Measurements from ENCODE around the gene BCS1L.
A peak's percentile ranks its signal among the peaks of the same experiment; 100 is the strongest.

Gene BCS1L, protein sequence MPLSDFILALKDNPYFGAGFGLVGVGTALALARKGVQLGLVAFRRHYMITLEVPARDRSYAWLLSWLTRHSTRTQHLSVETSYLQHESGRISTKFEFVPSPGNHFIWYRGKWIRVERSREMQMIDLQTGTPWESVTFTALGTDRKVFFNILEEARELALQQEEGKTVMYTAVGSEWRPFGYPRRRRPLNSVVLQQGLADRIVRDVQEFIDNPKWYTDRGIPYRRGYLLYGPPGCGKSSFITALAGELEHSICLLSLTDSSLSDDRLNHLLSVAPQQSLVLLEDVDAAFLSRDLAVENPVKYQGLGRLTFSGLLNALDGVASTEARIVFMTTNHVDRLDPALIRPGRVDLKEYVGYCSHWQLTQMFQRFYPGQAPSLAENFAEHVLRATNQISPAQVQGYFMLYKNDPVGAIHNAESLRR

DNA sequence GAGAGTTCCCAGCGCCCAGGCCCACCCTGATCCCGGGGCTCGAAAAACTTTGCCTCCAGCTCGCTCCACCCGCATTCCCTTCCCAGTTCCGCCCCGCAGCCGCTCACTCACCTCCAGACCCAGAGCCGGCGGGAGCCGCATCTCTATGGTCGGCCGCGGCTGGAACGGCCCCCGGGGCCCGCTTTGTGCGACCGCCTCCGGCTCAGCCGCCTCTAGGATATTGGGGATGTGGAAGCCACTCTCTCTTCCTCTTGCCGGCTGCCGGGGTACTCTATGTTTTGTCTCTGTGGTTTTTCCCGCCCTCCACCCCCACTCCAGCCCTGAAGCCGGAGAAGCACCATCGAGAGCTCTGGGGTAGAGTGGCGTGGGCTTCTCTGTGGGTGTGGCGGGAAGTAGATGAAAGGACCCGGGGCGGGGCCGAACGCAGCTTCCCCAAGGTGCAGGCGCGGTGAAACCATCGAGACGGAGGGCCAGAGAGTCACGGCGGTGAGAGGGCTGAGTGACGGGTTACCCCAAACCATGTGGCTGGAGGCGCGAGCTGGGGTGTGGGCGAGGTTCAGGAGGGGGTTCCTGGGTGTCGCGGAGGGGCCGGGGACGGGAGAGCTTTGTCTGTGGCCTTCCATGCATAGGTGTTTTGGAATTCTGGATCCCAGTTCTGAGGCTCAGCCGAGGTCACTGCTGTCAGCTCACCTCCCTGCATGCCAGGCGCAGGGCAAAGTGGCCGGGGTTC, at the start of gene BCS1L, which contains the start of gene ZNF142:
Gene BCS1L (plus strand): TSS at position 426 of the 730 bp plus-strand sequence. CDS start 1,305 bp downstream, outside the sequence.
Gene ZNF142 (minus strand): TSS at position 366 of the 730 bp plus-strand sequence. CDS start 3,194 bp downstream, outside the sequence.
- peak; percentile 92 to 93 for DNase-seq (ENCODE audit: low read depth in 2 of 2)

DNA sequence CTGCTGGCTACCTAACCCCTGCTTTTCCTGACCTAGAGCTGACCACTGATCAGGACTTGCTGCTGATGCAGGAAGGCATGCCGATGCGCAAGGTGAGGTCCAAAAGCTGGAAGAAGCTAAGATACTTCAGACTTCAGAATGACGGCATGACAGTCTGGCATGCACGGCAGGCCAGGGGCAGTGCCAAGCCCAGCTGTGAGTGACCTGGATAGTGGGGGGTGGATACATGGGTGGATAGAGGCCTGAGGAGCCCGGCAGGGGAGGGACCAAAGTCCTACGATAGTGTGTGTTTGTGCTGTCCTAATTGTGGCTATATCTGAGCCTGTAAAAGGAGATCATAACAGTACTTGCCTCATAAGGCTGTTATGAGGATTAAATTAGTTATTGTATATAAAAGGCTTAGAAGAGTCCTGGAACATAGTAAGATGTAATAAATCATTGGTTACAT, 43.6 kb upstream of the BCS1L start:
- no peak for DNase-seq (ENCODE audit: low read depth in 2 of 2)

DNA sequence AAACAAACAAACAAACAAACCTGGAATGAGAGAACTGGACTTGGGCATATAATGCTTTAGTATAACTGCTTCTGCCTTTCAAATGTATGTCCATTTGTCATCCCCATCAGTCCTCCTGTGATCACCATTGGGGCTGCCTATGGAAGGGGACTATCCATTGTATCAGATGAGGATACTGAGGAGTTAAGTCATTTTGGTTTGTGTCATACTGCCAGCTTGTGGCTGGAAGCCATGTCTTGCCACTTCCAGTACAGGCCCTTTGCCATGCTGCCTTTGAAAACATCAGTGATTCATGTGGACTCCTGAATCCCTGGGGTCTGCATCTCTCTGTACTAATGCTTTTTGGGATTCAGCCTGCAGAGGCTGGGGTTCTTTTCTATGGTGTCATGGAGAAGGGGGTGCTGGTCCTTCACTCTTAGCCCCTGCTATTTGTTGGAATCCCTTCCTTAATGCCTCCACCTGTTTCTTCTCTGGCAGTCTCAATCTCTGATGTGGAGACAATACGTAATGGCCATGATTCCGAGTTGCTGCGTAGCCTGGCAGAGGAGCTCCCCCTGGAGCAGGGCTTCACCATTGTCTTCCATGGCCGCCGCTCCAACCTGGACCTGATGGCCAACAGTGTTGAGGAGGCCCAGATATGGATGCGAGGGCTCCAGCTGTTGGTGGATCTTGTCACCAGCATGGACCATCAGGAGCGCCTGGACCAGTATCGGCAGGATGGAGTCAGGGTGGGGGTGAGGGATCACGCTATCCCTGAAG, 41.2 kb upstream of the BCS1L start:
- DNase-seq (ENCODE audit: low read depth in 2 of 2) = no peak

DNA sequence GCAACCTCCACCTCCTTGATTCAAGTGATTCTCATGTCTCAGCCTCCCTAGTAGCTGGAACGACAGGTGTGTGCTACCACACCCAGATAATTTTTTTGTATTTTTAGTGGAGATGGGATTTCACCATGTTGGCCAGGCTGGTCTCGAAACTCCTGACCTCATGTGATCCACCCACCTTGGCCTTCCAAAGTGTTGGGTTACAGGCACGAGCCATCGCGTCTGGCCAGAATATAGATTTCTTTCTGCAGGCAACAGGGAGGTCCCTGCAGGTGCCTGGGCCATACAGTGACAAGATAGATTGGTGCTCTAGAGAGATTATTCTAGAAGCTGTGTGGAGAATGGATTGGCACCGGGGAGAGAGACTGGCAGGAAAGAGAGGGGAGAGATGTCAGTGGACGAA, 38.5 kb upstream of the BCS1L start:
- no peak for DNase-seq (ENCODE audit: low read depth in 2 of 2)

DNA sequence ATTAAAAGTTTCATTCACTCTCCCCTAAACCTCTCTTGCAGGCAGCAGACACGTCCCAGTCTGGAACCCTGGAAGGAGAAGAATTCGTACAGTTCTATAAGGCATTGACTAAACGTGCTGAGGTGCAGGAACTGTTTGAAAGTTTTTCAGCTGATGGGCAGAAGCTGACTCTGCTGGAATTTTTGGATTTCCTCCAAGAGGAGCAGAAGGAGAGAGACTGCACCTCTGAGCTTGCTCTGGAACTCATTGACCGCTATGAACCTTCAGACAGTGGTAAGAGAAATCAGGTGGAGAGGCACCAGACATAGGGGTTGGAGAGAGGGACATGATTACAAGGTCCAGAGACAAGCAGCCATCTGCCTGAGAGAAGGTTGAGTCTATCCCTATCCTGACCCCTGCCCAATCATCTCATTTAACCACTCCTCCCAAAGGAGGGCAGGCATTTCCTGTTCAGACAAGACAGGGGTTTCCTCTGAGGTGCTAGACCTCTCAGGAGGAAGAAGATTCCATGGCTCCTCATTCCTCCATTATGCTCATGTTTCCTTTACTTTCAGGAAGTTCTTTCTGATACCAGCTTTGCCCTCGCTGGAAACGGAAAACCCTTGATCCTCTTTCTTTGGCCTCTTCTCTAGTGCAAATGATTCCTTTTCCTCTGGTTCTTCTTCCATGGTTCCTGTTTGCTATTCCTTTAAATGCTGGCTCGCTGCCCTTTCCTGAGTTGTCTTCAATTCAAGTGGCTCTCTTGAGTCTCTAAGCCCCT, 36.7 kb upstream of the BCS1L start:
- no peak for DNase-seq (ENCODE audit: low read depth in 2 of 2)

DNA sequence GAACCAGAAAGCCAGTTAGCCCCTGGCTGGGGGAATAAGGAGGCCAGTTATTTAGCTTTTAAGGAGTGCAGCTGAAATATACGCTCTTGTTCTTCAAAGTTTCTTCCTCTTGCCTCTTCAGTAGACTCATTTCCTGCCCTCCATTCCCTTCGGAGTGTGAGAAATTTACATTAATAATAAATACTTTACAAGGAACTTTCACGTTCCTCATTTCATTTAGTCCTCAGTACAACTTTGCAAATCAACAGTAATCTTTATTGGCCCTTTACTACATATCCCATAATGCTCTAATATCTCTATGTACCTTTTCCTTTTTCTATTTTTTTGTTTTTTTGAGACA, 36.1 kb upstream of the BCS1L start:
- DNase-seq (ENCODE audit: low read depth in 2 of 2) = no peak

DNA sequence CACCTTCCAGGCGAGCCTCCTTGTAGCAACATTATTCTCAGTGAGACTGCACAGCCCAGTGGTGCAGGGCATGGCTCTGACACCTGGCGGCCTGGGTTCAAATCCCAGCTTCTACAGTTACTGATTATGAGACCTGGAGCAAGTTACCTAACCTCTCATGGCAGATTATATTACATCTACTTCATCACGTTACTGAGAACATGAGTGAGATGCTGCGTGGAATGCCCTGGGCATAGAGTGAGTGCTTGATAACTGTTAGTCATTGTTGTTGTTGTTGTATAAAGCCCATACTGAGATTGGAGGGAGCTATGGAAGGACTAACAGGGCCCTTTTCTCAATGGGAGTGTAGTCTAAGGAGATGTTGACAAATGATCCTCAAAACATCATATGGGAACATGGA, 33.1 kb upstream of the BCS1L start:
- DNase-seq (ENCODE audit: low read depth in 2 of 2) = no peak

DNA sequence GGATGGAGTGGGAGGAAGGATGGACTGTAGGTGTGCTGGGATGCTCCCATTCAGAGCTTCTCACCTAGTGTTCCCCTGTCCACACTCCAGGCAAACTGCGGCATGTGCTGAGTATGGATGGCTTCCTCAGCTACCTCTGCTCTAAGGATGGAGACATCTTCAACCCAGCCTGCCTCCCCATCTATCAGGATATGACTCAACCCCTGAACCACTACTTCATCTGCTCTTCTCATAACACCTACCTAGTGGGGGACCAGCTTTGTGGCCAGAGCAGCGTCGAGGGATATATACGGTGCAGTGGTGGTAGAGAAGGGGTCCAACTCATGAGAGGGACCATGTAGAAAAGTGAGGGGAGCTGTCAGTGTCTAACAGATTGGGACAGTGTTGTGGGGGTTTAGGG, 31.5 kb upstream of the BCS1L start:
- no peak for DNase-seq (ENCODE audit: low read depth in 2 of 2)

DNA sequence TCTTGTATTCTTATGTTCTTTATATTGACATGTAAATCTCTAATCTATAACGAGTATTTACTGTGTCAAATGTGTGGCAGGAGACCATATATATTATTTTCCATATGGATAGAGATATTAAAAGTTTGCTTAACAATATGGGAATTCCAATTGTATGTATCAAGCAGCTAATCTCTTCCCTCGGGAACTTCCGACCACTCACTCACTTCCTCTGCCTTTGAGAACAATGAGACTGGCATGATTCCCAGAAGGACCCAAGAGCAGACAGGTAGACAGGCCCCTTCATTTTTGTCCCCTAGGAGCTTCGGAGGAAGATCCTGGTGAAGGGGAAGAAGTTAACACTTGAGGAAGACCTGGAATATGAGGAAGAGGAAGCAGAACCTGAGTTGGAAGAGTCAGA, 27.6 kb upstream of the BCS1L start:
- DNase-seq (ENCODE audit: low read depth in 2 of 2) = no peak

DNA sequence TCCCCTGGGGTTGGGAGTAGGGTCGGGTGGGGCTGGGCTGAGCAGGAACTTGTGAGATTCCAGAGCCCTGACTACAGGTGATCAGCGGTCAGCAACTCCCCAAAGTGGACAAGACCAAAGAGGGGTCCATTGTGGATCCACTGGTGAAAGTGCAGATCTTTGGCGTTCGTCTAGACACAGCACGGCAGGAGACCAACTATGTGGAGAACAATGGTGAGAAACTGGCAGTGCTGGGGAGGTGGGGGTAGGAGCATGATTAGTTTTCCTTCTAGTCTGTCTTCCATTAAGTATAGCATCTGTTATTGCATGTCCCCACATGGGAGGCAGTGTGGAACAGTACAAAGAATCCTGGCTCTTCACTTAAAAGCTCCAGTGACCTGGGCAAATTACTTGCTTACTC, 23.8 kb upstream of the BCS1L start:
- DNase-seq (ENCODE audit: low read depth in 2 of 2) = no peak

DNA sequence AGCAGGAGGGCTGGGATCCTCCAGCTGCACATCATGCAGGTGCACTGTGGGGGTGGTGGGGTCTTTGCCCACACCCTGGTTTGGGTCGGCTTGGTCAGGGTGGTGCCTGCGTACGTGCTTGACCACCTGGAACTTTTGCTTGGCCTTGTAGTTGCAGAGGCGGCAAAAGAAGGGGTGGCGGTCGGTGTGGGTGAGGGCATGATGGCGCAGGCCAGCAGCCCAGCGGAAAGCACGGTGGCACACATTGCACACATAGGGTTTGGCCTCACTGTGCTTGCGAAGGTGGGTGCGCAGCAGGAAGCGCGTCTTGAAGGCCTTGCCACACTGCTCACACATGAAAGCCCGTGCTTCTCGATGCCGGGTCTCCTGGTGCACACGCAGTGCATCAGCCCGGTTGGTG, 21.1 kb upstream of the BCS1L start:
- no peak for DNase-seq (ENCODE audit: low read depth in 2 of 2)

DNA sequence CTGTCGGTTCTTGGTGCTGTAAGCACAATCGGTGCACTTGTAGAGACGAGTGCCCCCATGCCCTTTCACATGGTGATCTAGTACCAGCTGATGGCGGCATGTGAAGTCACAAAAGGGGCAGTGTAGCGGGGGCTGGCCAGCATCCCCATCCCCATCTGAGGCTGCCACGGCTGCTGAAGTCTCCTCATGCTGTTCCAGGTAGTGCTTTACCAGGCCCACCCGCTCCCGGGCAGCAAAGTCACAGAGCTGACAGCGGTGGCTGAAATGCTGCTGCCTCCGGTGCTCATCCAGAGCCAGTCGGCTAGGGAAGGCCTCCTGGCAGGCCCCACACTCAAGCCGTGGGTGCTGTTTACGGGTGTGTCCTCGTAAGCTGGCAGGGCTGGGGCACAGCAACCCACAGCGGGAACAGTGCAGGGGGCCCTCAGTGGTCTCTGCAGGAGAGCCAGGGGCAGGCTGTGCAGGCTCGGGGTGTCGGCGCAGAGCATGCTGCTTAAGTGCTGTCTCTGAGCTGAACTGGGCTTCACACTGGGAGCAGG, 17.3 kb upstream of the BCS1L start:
- DNase-seq (ENCODE audit: low read depth in 2 of 2) = no peak

DNA sequence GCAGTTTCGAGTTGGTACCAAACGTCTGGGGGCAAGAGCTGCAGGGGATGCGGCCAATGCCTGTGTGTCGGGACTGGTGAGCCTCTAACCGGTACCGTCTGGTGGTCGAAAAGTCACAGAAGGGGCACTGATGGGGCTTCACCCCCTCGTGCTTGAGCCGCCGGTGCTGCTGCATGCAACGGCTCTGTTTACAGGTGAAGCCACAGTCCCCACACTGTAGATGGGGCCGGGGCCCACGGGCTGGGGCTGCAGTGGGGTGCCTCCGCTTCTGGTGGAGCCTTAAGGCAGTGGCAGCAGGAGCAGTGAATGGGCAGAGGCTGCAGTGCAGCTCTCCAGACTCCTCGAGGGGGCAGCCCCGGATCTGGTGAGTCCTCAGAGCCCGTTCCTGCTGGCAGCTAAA, 16.7 kb upstream of the BCS1L start:
- no peak for DNase-seq (ENCODE audit: low read depth in 2 of 2)

DNA sequence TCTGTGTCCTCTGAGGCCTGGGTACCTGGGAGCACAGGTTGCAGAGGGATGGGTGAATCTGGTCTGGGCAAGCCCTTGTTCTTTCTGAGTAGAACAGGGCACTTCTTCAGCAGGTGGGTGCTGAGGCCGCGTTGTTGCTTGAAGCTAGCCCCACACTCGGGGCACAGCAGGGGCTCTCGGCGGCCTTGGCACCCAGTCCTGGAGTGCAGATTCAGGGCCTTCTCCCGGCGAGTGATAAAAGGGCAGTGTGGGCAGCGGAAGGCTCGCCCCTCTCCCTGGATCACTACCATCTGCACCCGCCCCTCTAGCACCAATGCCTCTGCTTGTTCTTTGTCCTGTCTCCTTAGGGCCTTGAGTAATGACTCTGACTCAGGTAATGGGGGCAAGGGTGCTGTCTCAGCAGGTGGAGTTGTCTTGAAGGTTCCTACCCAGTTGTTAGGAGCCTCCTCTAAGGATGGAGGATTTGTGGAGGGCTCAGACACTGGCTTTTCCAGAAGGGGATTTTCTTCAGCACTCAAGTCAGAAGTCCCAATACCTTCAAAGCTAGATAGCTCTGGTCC, 15.7 kb upstream of the BCS1L start:
- no peak for DNase-seq (ENCODE audit: low read depth in 2 of 2)

DNA sequence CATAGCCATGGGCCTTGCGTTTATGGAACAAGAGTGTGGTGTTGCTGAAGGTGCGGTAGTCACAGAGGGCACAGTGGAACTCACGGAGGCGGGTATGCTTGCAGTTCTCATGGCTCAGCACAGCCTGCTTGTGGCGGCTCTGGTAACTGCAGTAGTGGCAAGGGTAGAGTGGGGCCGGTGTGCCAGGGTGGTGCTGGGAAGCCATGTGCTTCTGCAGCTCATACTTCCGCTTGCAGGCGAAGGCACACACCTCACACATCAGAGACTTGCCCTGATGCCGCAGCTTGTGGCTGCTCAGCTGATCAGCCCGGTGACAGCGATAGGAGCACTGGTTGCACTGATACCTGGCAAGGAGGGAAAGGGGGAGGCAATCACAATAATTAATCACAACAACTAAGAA, 14.8 kb upstream of the BCS1L start:
- DNase-seq (ENCODE audit: low read depth in 2 of 2) = no peak

DNA sequence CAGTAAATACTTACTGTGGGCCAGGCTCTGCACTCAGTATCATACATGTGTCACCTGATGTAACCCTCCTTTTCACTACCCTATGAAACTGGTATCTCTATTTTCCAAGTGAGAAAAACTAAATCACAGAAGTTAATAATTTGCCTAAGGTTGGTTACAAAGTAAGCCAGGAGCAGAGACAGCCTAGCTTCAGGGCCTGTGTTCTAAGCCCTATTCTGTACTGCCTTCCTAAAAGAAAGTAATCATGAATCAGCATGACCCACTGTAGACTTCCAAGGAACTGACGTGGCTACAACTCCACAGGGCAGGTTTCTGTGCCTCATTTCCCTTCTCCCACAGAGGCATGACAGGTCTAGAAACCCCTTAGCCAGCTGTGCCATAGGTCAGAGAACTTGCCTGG, 14.4 kb upstream of the BCS1L start:
- no peak for DNase-seq (ENCODE audit: low read depth in 2 of 2)

DNA sequence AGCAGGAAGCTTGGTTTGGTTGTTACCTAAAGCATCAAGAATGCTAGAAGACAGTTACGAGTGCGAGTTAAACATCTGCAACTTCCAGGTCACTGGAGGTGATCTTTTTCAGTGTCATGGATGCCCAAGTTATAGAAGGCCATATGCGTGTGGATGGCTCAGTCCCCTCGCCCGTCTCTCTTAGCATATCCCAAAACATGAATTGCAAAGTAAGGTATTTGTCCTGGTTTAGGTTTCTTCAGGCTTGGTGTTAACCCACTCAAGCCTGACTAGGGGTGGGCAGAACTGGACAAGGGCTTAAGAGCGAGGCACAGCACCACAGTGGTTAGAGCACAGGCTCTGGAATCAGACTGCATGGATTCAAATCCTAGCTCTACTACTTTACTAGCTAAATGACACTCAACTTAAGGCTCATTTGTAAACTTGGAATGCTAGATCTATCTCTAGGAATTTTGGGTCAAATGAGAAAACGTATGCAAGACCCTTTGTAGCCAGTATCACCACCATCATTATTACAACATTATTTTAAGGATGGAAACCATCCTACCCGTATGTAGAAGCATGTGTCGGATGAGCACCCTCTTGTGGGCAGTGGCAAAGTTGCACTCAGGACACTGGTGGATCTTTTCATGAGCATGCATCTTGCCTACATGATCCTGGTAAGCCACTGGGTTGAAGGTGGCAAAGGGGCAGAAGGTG, 11.2 kb upstream of the BCS1L start:
- peak in 1 of 2 donors; percentile 20 for DNase-seq (ENCODE audit: low read depth in 2 of 2)

DNA sequence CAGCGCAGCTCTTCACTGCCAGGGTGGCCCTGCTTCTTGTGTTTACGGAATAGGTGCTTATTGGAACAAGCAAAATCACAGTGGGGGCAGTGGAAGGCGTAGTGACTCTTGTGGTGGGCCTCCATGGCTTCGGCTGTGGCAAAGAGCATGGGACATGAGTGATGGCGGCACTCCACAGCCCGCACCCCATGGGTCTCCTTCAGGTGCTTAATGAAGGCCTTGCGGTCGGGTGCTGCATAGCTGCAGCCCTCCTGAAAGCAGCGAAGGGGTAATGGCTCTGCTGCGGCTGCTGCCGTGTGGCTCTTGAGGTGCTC, 10.7 kb upstream of the BCS1L start:
- no peak for DNase-seq (ENCODE audit: low read depth in 2 of 2)

DNA sequence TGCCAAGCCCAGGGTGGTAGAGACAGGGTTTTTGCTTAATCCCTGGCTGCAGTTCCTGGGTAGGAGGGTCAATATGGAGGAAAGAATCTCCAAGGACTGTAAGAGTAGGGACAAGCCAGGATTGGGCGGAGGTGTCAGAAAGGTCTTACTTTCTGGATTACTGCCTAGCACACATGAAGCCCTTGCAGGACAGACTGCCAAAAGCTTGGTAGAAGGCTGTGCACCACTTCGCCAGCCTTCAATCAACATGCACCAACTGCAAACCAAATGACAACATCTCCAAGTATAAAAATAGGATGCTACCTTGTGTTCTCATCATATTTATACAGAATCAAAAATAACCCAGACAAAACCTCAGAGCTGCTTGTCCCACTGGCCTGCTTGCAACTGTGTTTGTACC, 3.7 kb upstream of the BCS1L start:
- DNase-seq (ENCODE audit: low read depth in 2 of 2) = no peak

DNA sequence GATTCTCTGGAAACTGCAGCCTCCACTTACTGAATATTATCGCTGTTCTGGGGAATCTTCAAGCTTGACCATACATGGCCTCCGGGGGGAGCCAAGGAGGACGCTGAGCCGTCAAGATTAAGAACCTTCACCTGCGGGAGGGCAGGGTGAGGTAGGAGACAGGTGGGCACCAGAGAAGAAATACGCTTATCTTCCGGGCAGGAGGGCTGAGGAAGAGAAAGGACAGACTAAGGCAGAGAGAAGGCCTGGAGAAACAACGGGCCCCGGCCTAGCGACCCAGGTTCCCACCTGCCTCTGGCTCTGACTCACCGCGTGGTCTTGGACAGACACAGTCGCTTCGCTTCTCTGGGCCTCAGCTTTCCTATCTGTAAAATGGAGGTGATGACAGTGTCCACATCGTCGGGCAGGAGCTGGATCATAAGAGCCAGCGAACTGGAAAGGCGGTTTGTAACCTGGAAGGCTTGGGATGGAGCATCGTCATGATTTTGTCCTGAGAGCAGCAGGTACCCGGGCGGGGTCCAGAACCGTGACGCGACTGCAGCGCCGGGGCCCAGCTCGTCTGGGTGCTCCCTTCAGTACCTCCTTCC, 719 bp upstream of the BCS1L start:
- peak in 1 of 2 donors; percentile 32 for DNase-seq (ENCODE audit: low read depth in 2 of 2)
